Neural cell (in vitro differentiated cells): ENCODE data around the gene USP12. TPM values are rescaled to one million over a fixed set of nuclear protein-coding genes. Genes with fewer than 3 reads are reported as not detected.
A peak's percentile ranks its signal among the peaks of the same experiment; 100 is the strongest.

Source experiments
- H2AFZ ChIP-seq: fragments of 200-600, 300-800 bp; sonication (generic), shearing (Covaris generic); 2 replicates; pipeline ENCODE4 v1.6.0; 2014; ENCODE audit warnings: low read depth, mild to moderate bottlenecking, antibody characterized with exemption, low read length, moderate library complexity
- H3F3A ChIP-seq: fragments of 200-600 bp; shearing (Covaris generic); 2 replicates; pipeline ENCODE4 v1.6.1; 2016; ENCODE audit warnings: mild to moderate bottlenecking, moderate library complexity, mixed read lengths, antibody characterized with exemption, low read length; ENCODE audit not compliant: insufficient read depth, poor library complexity, severe bottlenecking
- H3K27ac ChIP-seq: fragments of 200-600, 300-800 bp; sonication (generic), shearing (Covaris generic); 2 replicates; pipeline ENCODE4 v1.5.1; 2014; ENCODE audit warnings: mild to moderate bottlenecking, low read length, moderate library complexity
- H3K27me3 ChIP-seq: fragments of 300-800, 200-600 bp; sonication (generic), shearing (Covaris generic); 2 replicates; pipeline ENCODE4 v1.6.0; 2014; ENCODE audit warnings: mild to moderate bottlenecking, low read depth, low read length, moderate library complexity; ENCODE audit not compliant: insufficient read depth
- H3K36me3 ChIP-seq: fragments of 300-800, 200-600 bp; sonication (generic), shearing (Covaris generic); 2 replicates; pipeline ENCODE4 v1.5.1; 2014; ENCODE audit warnings: mild to moderate bottlenecking, antibody characterized with exemption, low read length, moderate library complexity; ENCODE audit not compliant: insufficient read depth
- H3K4me2 ChIP-seq: fragments of 300-800, 200-600 bp; sonication (generic), shearing (Covaris generic); 2 replicates; pipeline ENCODE4 v1.6.0; 2014; ENCODE audit warnings: mild to moderate bottlenecking, low read length
- H3K4me3 ChIP-seq: fragments of 300-800, 200-600 bp; sonication (generic), shearing (Covaris generic); 2 replicates; pipeline ENCODE4 v1.5.1; 2014; ENCODE audit warnings: mild to moderate bottlenecking, low read length, moderate library complexity
- H3K79me2 ChIP-seq: fragments of 200-600 bp; shearing (Covaris generic); replicated peaks from 2 replicates; pipeline ENCODE4 v1.6.0; 2014; ENCODE audit warnings: mild to moderate bottlenecking, low read length, moderate library complexity; ENCODE audit not compliant: insufficient read depth
- H3K9ac ChIP-seq: fragments of 300-800, 200-600 bp; sonication (generic), shearing (Covaris generic); 2 replicates; pipeline ENCODE4 v1.6.1; 2016; ENCODE audit warnings: mild to moderate bottlenecking, low read length, mixed read lengths
- H3K9me2 ChIP-seq: fragments of 200-600 bp; shearing (Covaris generic); 2 replicates; pipeline ENCODE4 v1.6.1; 2016; ENCODE audit warnings: mild to moderate bottlenecking, low read length, mixed read lengths; ENCODE audit not compliant: insufficient read depth
- H3K9me3 ChIP-seq: fragments of 200-600, 300-800 bp; sonication (generic), shearing (Covaris generic); 2 replicates; pipeline ENCODE4 v1.6.1; 2016; ENCODE audit warnings: mild to moderate bottlenecking, mixed run types, low read length, moderate library complexity, mixed read lengths
- H4K20me1 ChIP-seq: fragments of 200-600 bp; shearing (Covaris generic); 2 replicates; pipeline ENCODE4 v1.6.1; 2016; ENCODE audit warnings: mild to moderate bottlenecking, mixed run types; ENCODE audit not compliant: insufficient read depth
- CTCF ChIP-seq: fragments of 450-650 bp; IDR thresholded peaks from 2 replicates; pipeline ENCODE4 v1.5.1; 2014; ENCODE audit warnings: antibody characterized with exemption, mild to moderate bottlenecking, moderate library complexity; ENCODE audit not compliant: poor library complexity, severe bottlenecking
- EP300 ChIP-seq: fragments of 450-650 bp; conservative IDR thresholded peaks from 2 replicates; pipeline ENCODE4 v1.6.1; 2014; ENCODE audit warnings: antibody characterized with exemption, mild to moderate bottlenecking, moderate library complexity; ENCODE audit not compliant: poor library complexity, severe bottlenecking
- MXI1 ChIP-seq: fragments of 450-650 bp; conservative IDR thresholded peaks from 2 replicates; pipeline ENCODE4 v1.6.1; 2014; ENCODE audit warnings: antibody characterized with exemption, mild to moderate bottlenecking; ENCODE audit not compliant: poor library complexity, severe bottlenecking
- RAD21 ChIP-seq: fragments of 450-650 bp; conservative IDR thresholded peaks from 2 replicates; pipeline ENCODE4 v1.6.1; 2014; ENCODE audit warnings: antibody characterized with exemption, mild to moderate bottlenecking, moderate library complexity
- REST ChIP-seq: IDR thresholded peaks from 2 replicates; pipeline ENCODE4 v1.6.1; 2012; ENCODE audit warnings: borderline replicate concordance
- SMC3 ChIP-seq: fragments of 450-650 bp; conservative IDR thresholded peaks from 2 replicates; pipeline ENCODE4 v1.6.1; 2014; ENCODE audit warnings: antibody characterized with exemption, mild to moderate bottlenecking, moderate library complexity; ENCODE audit not compliant: poor library complexity
- polyA plus RNA-seq: library from polyadenylated mRNA; depleted of rRNA; stranded (reverse); fragments of >200 nt; gene quantifications from 2 replicates; pipeline ENCODE4 v1.2.3, GENCODE V29; 2014

USP12 gene
- polyA plus RNA-seq, 1 donor from 2014 or later = 26.2 TPM

GRCh38 chr13:27174766-27175455 is 3.3 kb upstream of the USP12 start:
- Histone ChIP-seq H3K36me3 (no peaks in the 10 kb centered on the region), H3K9me3 (no peaks in the 10 kb centered on the region), H3F3A (no peaks in the 10 kb centered on the region), H3K79me2 (peaks cover 3% of the 10 kb centered on the region), H3K27me3 (no peaks in the 10 kb centered on the region), H3K4me3 (no peak overlapping the region), H3K27ac (no peak overlapping the region), H2AFZ (no peak overlapping the region), H3K9me2 (no peaks in the 10 kb centered on the region), H3K9ac (no peak overlapping the region), H3K4me2 (no peak overlapping the region), H4K20me1 (no peaks in the 10 kb centered on the region)
- TF ChIP-seq EP300 (no peak), CTCF (no peak), REST (no peak), MXI1 (no peak), RAD21 (no peak), SMC3 (no peak)

- no peak overlapping the region for H3K9ac ChIP-seq
- H3K27ac ChIP-seq = no peak overlapping the region
These were observed 858 bp upstream of the USP12 start for GRCh38 chr13:27172495-27172842.

More at GRCh38 chr13:27172495-27172842, 858 bp upstream of the USP12 start:
- no peak for TF ChIP-seq REST
- no peak for TF ChIP-seq CTCF
- TF ChIP-seq MXI1 = no peak
- Histone ChIP-seq H3K79me2 (peaks cover 27% of the 10 kb centered on the region), H3K9me2 (no peaks in the 10 kb centered on the region), H3K9me3 (no peaks in the 10 kb centered on the region), H3F3A (no peaks in the 10 kb centered on the region), H3K27me3 (no peaks in the 10 kb centered on the region), H3K4me3 (peak overlapping the region; percentile 80), H2AFZ (peak overlapping the region; percentile 37), H3K4me2 (peak overlapping the region; percentile 41), H4K20me1 (peaks cover 7% of the 10 kb centered on the region), H3K36me3 (no peaks in the 10 kb centered on the region)
